ENCODE data around the gene STIL. TPM values are rescaled to one million over a fixed set of nuclear protein-coding genes. Genes with fewer than 3 reads are reported as not detected.

The STIL gene
- total and polyA plus RNA-seq, 2 of the 13 experiments (the other 11 are each of a cell fraction or from before 2014, with no cell fraction given): 13.7 to 18.6 TPM

DNA sequence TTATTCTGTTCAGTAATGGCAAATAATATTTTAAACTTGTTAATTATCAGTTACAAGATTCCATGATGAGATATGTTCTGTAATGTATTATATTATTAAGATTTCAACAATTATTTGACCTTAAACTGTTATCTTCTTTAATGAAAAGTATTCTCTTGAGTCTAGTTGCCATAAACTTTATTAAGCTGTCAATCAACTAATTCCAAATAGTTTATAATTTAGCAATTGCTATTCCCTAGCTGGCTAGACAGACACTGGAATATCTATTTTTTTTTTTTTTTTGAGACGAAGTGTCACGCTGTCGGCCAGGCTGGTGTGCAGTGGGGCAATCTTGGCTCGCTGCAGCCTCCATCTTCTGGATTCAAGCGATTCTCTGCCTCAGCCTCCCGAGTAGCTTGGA, 23.4 kb upstream of the STIL start:
- ChIA-PET CTCF (ENCODE audit: low intra/inter-chr PET ratio, low total read pairs) (no interaction called here), POLR2A (no interaction called here)
- WGBS (ENCODE audit: low lambda C conversion rate): 88% methylated on average over 6 of the region's 6 CpGs
- FAIRE-seq: no peak
- H4K20me1 ChIP-seq (ENCODE audit: insufficient read depth, low read length): peaks cover 3% of the 10 kb centered on the region; the same call in 1 of the 2 replicates
- no peaks in the 10 kb centered on the region; a peak in 1 of 5 replicates for H3K27me3 ChIP-seq (ENCODE audit: control insufficient read depth in 1 of 2, insufficient read depth in 2 of 2, low read length in 2 of 2)
- H3K4me2 ChIP-seq (ENCODE audit: low read depth, low read length): no peak overlapping the region
- TF ChIP-seq MAFF (IDR thresholded peaks at IDR 0.05; ENCODE audit: low read depth, low read length): no peak
- TF ChIP-seq, protein P1, sequence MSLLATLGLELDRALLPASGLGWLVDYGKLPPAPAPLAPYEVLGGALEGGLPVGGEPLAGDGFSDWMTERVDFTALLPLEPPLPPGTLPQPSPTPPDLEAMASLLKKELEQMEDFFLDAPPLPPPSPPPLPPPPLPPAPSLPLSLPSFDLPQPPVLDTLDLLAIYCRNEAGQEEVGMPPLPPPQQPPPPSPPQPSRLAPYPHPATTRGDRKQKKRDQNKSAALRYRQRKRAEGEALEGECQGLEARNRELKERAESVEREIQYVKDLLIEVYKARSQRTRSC (CRISPR knock-in tag; IDR thresholded peaks at IDR 0.05; ENCODE audit: low read depth): no peak
- no peak for TF ChIP-seq DNMT1 (CRISPR knock-in tag; IDR thresholded peaks at IDR 0.05)
- no peak for TF ChIP-seq RAD21 (CRISPR knock-in tag; IDR thresholded peaks at IDR 0.05)
- no peak for TF ChIP-seq ZNF3 (CRISPR knock-in tag; IDR thresholded peaks at IDR 0.05)
- TF ChIP-seq ZNF350 (CRISPR knock-in tag; IDR thresholded peaks at IDR 0.05; ENCODE audit: borderline replicate concordance, low read depth): no peak
- TF ChIP-seq, protein P2, sequence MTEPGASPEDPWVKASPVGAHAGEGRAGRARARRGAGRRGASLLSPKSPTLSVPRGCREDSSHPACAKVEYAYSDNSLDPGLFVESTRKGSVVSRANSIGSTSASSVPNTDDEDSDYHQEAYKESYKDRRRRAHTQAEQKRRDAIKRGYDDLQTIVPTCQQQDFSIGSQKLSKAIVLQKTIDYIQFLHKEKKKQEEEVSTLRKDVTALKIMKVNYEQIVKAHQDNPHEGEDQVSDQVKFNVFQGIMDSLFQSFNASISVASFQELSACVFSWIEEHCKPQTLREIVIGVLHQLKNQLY (CRISPR knock-in tag; IDR thresholded peaks at IDR 0.05): no peak
- TF ChIP-seq ZNF292 (CRISPR knock-in tag; IDR thresholded peaks at IDR 0.05; ENCODE audit: borderline replicate concordance, low read depth): no peak
- TF ChIP-seq ZNF589 (CRISPR knock-in tag; conservative IDR thresholded peaks at IDR 0.05): no peak
- no peak for TF ChIP-seq ZFP36 (IDR thresholded peaks at IDR 0.05; ENCODE audit: borderline replicate concordance, low read depth, low read length, partially characterized antibody)
- TF ChIP-seq, protein P3, sequence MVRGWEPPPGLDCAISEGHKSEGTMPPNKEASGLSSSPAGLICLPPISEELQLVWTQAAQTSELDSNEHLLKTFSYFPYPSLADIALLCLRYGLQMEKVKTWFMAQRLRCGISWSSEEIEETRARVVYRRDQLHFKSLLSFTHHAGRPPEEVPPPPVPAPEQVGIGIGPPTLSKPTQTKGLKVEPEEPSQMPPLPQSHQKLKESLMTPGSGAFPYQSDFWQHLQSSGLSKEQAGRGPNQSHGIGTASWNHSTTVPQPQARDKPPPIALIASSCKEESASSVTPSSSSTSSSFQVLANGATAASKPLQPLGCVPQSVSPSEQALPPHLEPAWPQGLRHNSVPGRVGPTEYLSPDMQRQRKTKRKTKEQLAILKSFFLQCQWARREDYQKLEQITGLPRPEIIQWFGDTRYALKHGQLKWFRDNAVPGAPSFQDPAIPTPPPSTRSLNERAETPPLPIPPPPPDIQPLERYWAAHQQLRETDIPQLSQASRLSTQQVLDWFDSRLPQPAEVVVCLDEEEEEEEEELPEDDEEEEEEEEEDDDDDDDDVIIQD (CRISPR knock-in tag; IDR thresholded peaks at IDR 0.05; ENCODE audit: low read depth): no peak
- TF ChIP-seq, protein P4, sequence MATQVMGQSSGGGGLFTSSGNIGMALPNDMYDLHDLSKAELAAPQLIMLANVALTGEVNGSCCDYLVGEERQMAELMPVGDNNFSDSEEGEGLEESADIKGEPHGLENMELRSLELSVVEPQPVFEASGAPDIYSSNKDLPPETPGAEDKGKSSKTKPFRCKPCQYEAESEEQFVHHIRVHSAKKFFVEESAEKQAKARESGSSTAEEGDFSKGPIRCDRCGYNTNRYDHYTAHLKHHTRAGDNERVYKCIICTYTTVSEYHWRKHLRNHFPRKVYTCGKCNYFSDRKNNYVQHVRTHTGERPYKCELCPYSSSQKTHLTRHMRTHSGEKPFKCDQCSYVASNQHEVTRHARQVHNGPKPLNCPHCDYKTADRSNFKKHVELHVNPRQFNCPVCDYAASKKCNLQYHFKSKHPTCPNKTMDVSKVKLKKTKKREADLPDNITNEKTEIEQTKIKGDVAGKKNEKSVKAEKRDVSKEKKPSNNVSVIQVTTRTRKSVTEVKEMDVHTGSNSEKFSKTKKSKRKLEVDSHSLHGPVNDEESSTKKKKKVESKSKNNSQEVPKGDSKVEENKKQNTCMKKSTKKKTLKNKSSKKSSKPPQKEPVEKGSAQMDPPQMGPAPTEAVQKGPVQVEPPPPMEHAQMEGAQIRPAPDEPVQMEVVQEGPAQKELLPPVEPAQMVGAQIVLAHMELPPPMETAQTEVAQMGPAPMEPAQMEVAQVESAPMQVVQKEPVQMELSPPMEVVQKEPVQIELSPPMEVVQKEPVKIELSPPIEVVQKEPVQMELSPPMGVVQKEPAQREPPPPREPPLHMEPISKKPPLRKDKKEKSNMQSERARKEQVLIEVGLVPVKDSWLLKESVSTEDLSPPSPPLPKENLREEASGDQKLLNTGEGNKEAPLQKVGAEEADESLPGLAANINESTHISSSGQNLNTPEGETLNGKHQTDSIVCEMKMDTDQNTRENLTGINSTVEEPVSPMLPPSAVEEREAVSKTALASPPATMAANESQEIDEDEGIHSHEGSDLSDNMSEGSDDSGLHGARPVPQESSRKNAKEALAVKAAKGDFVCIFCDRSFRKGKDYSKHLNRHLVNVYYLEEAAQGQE (IDR thresholded peaks at IDR 0.05; ENCODE audit: borderline replicate concordance in 1 of 2, low read depth in 1 of 2, low read length in 2 of 2): no peak
- TF ChIP-seq MATR3 (CRISPR knock-in tag; IDR thresholded peaks at IDR 0.05): no peak
- TF ChIP-seq ZZZ3 (CRISPR knock-in tag; IDR thresholded peaks at IDR 0.05; ENCODE audit: borderline replicate concordance): no peak
- TF ChIP-seq, protein P5, sequence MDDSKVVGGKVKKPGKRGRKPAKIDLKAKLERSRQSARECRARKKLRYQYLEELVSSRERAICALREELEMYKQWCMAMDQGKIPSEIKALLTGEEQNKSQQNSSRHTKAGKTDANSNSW (CRISPR knock-in tag; IDR thresholded peaks at IDR 0.05; ENCODE audit: borderline replicate concordance): no peak
- no peak for TF ChIP-seq SOX13 (IDR thresholded peaks at IDR 0.05)
- no peak for TF ChIP-seq SOX13 (CRISPR knock-in tag; conservative IDR thresholded peaks at IDR 0.05 in 1 of 2, IDR thresholded peaks at IDR 0.05 in 1 of 2)
- no TSS peak for BruUV-seq (replicated peaks)
- no peak overlapping the region for H3K4me3 ChIP-seq (replicated peaks in 1 of 3; ENCODE audit: insufficient read depth in 1 of 3, low read depth in 2 of 3, low read length in 3 of 3)
- ATAC-seq: no peak
- no peak overlapping the region for H3K27ac ChIP-seq (ENCODE audit: extremely low read length, insufficient read depth, low read length)
- H2AFZ ChIP-seq (ENCODE audit: low read length): no peak overlapping the region
- H3K9ac ChIP-seq (ENCODE audit: insufficient read depth, low read depth, low read length): no peak overlapping the region
- intact Hi-C loops (cut with micrococcal nuclease; ENCODE audit: unreplicated experiment): no loop called here
- peaks cover 43% of the 10 kb centered on the region for H3K4me1 ChIP-seq (ENCODE audit: insufficient read depth, low read length)
- peaks cover 60% of the 10 kb centered on the region for H3K79me2 ChIP-seq (ENCODE audit: insufficient read depth, low read length)
- no peaks in the 10 kb centered on the region for H3K9me3 ChIP-seq (ENCODE audit: low read length)
- in situ Hi-C loops (cut with HindIII; ENCODE audit: extremely low pct_ligation_motif_present, low pct_unique_long_range_greater_than_20kb): no loop called here
- peaks cover 0 to 9% of the 10 kb centered on the region in 2 experiments; a peak in 2 of 5 replicates for H3K36me3 ChIP-seq (replicated peaks in 1 of 2; ENCODE audit: control insufficient read depth in 1 of 2, insufficient read depth in 2 of 2, low read length in 2 of 2)
- DNase-seq (ENCODE audit: low spot score): no peak

All from HepG2 (cell line).